Heart right ventricle (tissue), 16 donors: ENCODE measurements around the gene TTLL9. TPM values are rescaled to one million over a fixed set of nuclear protein-coding genes. Genes with fewer than 3 reads are reported as not detected.

ENCODE experiments used
- ATAC-seq, 8 donors: fragments of 200-7000 bp; cut with Tn5 transposase; one replicate each; pipeline ENCODE4 v1.9.1; 2020; ENCODE audit warnings: mild to moderate bottlenecking in 8 of 8, moderate library complexity in 8 of 8, moderate number of reproducible peaks in 1 of 8
- DNase-seq, 2 donors: peaks; one replicate each; pipeline ENCODE4 v3.0.0-alpha.2; 2020
- H3K27ac ChIP-seq, 10 donors: fragments of 200-600 bp; sonication (generic) in 2 of 10; one replicate each; pipeline versions ENCODE4 v1.5.0 to v1.8.0; 2020 to 2022; ENCODE audit warnings: mild to moderate bottlenecking in 3 of 10
- H3K27me3 ChIP-seq, 7 donors: fragments of 200-600 bp; one replicate each; pipeline ENCODE4 v1.8.0; 2021 to 2022; ENCODE audit warnings: mild to moderate bottlenecking in 2 of 7
- H3K36me3 ChIP-seq, 9 donors: fragments of 200-600 bp; sonication (generic) in 1 of 9; one replicate each; pipeline versions ENCODE4 v1.5.0 to v1.8.0; 2020 to 2022; ENCODE audit warnings: mild to moderate bottlenecking in 2 of 9
- H3K4me1 ChIP-seq, 9 donors: fragments of 200-600 bp; sonication (generic) in 1 of 9; one replicate each; pipeline versions ENCODE4 v1.5.0 to v1.8.0; 2020 to 2022; ENCODE audit warnings: mild to moderate bottlenecking in 4 of 9
- H3K4me3 ChIP-seq, 10 donors: fragments of 200-600 bp; sonication (generic) in 2 of 10; one replicate each; pipeline versions ENCODE4 v1.5.0 to v1.8.0; 2020 to 2022; ENCODE audit warnings: mild to moderate bottlenecking in 7 of 10, moderate library complexity in 2 of 10
- H3K9me3 ChIP-seq, 11 donors: fragments of 200-600 bp in 10 of 11; sonication (generic) in 2 of 11; one replicate each; pipeline versions ENCODE4 v1.5.0 to v1.8.0; 2013 to 2022; ENCODE audit warnings: mild to moderate bottlenecking in 2 of 11, control low read depth in 1 of 11, moderate library complexity in 1 of 11
- WGBS, 2 donors: extraction: QIAGEN DNeasy Blood & Tissue Kit; methylation state at CpG; one replicate each; pipeline ENCODE4 v1.1.7; 2013; ENCODE audit warnings: inconsistent platforms in 1 of 2; 5-methylcytosine and 5-hydroxymethylcytosine counted together
- intact Hi-C, 10 donors: fragments of 100-400 bp; cut with DNase I; formaldehyde crosslinking; loops; one replicate each; pipeline versions ENCODE4 v1.11.1 to v1.14.2; 2022
- polyA plus RNA-seq, 2 donors: library from polyadenylated mRNA; stranded (reverse); fragments of 200-250 nt; gene quantifications; one replicate each; pipeline ENCODE4 v1.2.3, GENCODE V29; 2013
- total RNA-seq, 10 donors: library from RNA; stranded (reverse); fragmentation: NEBNext Ultra II Directional in 3 of 10; extraction: Animal tissue kit (Norgen Biotek cat#: 25700) in 3 of 10; gene quantifications; one replicate each; pipeline versions ENCODE4 v1.2.1 to v1.2.4, GENCODE V29; 2021 to 2023
- TF ChIP-seq, protein P1 (sequence below), 9 donors: fragments of 200-600 bp; sonication (generic) in 2 of 9; IDR thresholded peaks; one replicate each; pipeline versions ENCODE4 v1.5.0 to v1.8.0; 2021 to 2022; ENCODE audit warnings: antibody characterized with exemption in 9 of 9, mild to moderate bottlenecking in 5 of 9, moderate library complexity in 1 of 9
- donor health status: Arrhythmogenic right ventricular cardiomyopathy.
- donor health status: ischemic (EF 13 %, LVEDD 7.1; RV severe dilation, severe dysfunction).
- donor health status: healthy with polysubstance abuse.
- donor health status: DM: no; HTN: yes; CAD: no.
- donor health status: DM: no; HTN: no; CAD: no.
- donor health status: ischemic (EF 25% LVEDD 6.9; RV normal size, moderate dysfunction).
- donor health status: ischemic (EF 25% LVEDD 5.7; RV mildly dilated, moderate dysfunction).
- donor health status: healthy.
- donor health status: DM: yes; HTN: yes; CAD: no.
- donor health status: Ischemic cardiomyopathy.
- donor health status: ischemic (EF 35%, LVEDD 5.7; RV mildly dilated, moderate dysfunction).
- donor health status: nonischemic (EF 11% LVEDD 7.7; RV severe dilation, severe dysfunction).
- donor health status: DM: yes; HTN: yes; CAD: no.
- donor health status: PGD.
- donor health status: ischemic (EF 29% LVEDD 5.4; RV normal size, mild dysfunction).
- donor health status: nonischemic (EF 23%, LVEDD 6.1; RV moderate dilation, normal function).

Gene TTLL9
- total and polyA plus RNA-seq, 12 donors = 0.03 to 0.15 (median 0.07) TPM; not detected in 9

DNA sequence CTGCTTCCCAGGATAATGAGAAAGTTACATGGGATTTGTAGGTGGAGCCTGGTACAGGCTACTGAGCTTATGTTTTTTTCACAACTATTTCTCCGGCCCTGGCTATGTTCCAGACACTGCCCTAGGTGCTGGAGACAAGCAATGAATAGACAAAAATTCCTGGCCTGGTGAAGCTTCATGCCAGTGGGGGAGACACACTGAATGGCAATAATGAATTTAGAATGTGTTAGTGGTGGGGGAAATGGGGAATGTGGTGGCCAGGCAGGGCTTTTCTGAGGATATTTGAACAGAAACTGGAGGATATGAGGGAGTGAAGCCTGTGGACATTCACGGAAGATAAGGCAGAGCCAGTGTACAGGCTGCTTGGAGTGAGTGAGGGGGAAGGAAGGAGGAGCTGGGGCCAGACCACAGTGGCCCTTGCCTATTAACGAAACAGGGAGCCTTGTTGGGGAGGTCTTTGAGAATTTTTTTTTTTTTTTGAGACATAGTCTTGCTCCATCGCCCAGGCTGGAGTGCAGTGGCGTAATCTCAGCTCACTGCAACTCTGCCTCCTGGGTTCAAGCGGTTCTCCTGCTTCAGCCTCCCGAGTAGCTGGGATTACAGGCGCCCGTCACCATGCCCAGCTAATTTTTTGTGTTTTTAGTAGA, 31.7 kb upstream of the TTLL9 start:
- DNase-seq (no peak), ATAC-seq (no peak)
- 76 to 83% methylated on average over 9 of the region's 9 CpGs for WGBS, 2 donors
- TF ChIP-seq, protein P1, sequence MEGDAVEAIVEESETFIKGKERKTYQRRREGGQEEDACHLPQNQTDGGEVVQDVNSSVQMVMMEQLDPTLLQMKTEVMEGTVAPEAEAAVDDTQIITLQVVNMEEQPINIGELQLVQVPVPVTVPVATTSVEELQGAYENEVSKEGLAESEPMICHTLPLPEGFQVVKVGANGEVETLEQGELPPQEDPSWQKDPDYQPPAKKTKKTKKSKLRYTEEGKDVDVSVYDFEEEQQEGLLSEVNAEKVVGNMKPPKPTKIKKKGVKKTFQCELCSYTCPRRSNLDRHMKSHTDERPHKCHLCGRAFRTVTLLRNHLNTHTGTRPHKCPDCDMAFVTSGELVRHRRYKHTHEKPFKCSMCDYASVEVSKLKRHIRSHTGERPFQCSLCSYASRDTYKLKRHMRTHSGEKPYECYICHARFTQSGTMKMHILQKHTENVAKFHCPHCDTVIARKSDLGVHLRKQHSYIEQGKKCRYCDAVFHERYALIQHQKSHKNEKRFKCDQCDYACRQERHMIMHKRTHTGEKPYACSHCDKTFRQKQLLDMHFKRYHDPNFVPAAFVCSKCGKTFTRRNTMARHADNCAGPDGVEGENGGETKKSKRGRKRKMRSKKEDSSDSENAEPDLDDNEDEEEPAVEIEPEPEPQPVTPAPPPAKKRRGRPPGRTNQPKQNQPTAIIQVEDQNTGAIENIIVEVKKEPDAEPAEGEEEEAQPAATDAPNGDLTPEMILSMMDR (IDR thresholded peaks at IDR 0.05) = no peak
- intact Hi-C loops = no loop called here
- Histone ChIP-seq H3K4me1 (peaks cover 22 to 94% (median 56%) of the 10 kb centered on the region in 9 donors), H3K27me3 (peaks cover 0 to 9% (median 0%) of the 10 kb centered on the region in 7 donors), H3K4me3 (no peak overlapping the region), H3K9me3 (no peaks in the 10 kb centered on the region), H3K27ac (peak overlapping the region in 7 of 10 donors; percentile 64 to 91 (median 71)), H3K36me3 (no peaks in the 10 kb centered on the region)

DNA sequence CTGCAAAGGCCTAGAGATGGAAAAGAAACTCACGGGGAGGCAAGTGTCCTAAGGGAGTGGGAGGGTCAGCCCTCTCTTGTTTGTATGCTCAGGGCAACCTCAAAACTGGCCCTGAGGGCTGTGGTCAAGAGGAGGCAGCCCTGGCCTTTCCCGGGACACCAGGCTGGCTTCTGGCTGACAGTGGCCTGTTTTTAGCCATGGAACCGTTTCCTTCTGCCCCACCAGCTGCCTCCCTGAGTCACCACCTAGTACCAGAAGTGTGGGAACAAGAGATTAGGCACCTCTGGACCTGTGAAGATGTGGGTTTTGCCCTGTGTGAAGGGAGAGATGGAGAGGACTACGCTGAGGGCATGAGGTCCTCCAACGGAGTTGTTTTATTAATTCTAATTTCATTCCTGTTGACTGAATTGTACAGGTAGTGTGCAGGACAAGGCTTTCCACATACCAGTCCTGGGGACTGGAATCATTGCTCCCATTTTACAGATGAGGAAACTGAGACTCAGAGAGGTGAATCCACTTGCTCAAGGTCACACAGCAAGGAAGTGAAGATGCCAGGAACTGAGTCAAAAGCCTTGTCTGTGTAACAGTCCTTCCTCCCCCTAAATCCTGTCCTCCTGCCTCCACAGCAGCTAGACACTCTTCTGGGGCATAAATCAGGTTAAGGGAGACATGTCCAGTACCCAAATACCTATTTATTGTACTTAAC, 30.5 kb upstream of the TTLL9 start:
- peaks cover 0 to 5% (median 0%) of the 10 kb centered on the region in 7 donors for H3K27me3 ChIP-seq

DNA sequence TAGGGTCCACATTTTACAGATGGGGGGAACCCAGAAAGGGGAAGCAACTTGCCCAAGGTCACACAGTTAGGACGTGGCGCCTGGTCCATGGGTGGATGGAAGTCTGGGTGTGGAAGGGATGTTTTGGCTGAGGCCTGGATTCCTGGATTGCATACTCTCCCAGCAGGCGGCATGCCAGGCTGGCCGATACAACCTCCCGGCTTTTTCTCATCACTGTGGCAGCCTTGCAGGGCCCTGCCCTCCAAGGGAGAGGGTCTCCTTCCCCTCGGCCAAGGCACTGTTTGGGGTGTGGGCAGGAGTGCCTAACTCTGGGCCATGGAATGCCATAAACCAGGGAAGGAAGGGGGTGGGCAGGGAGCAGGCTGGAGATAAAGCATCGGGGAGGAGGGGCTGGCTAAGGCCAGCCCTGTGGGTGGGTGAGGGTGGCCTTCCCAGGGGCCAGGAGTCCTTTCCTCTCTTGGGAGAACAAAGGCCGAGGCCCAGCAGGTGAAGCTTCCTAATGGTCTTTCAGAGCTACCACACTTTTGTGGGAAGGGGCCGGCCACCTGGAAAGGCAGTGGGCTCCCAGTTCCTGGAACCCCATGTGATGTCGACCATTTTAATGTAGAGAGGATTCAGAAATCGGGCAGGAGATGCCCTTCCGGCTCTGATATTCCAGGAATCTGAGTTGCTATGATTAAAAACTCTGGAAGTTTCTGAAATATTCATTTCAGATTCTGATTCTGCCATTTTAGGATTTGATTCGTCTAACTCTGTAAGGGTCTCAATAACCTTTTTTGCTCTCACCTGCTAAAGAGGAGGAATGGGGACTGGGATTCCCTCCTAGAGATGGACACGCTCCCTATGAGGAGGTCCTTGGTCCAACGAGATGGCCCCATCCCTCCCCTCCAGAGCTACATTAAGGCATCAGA, 29.3 kb upstream of the TTLL9 start:
- TF ChIP-seq, protein P1 (IDR thresholded peaks at IDR 0.05) = no peak

More for the DNA sequence above, 30.5 kb upstream of the TTLL9 start:
- intact Hi-C loops = loop anchor here in 1 of 10 donors (10.0 kb wide), 1 partner anchor 245 kb away; no protein-coding TSS in a partner anchor
- Histone ChIP-seq H3K4me1 (peaks cover 22 to 89% (median 56%) of the 10 kb centered on the region in 9 donors), H3K9me3 (no peaks in the 10 kb centered on the region), H3K36me3 (no peaks in the 10 kb centered on the region), H3K4me3 (no peak overlapping the region), H3K27ac (peak overlapping the region in 4 of 10 donors; percentile 74 to 91 (median 88))
- 72 to 85% methylated on average over 5 of the region's 5 CpGs for WGBS, 2 donors
- TF ChIP-seq, protein P1 (IDR thresholded peaks at IDR 0.05) = no peak
- DNase-seq (no peak), ATAC-seq (no peak)

More for the DNA sequence above, 29.3 kb upstream of the TTLL9 start:
- WGBS, 2 donors = 74 to 82% methylated on average over 15 of the region's 15 CpGs
- Histone ChIP-seq H3K27me3 (peaks cover 0 to 4% (median 0%) of the 10 kb centered on the region in 7 donors), H3K36me3 (no peaks in the 10 kb centered on the region), H3K4me1 (peaks cover 17 to 86% (median 49%) of the 10 kb centered on the region in 9 donors), H3K4me3 (no peak overlapping the region), H3K9me3 (no peaks in the 10 kb centered on the region), H3K27ac (peak overlapping the region in 8 of 10 donors; percentile 67 to 91 (median 82))
- no peak for DNase-seq
- no peak for ATAC-seq
- intact Hi-C loops = loop anchor here in 1 of 10 donors (10.0 kb wide), 1 partner anchor 244 kb away; no protein-coding TSS in a partner anchor
